HepG2 (cell line): ENCODE results near the gene MDM4. TPM values are rescaled to one million over a fixed set of nuclear protein-coding genes. Genes with fewer than 3 reads are reported as not detected.
A peak's percentile ranks its signal among the peaks of the same experiment; 100 is the strongest.

Experiments used
- E2F1 ChIP-seq: sonication (generic); formaldehyde crosslinking; IDR thresholded peaks from 2 replicates; pipeline ENCODE4 v1.5.0; 2020; ENCODE audit warnings: missing genetic modification reagents
- ERF ChIP-seq: IDR thresholded peaks from 2 replicates; pipeline ENCODE4 v1.6.1; 2018; ENCODE audit warnings: missing biosample characterization, missing genetic modification reagents
- JARID2 ChIP-seq: sonication (generic); formaldehyde crosslinking; IDR thresholded peaks from 2 replicates; pipeline ENCODE4 v1.8.1; 2023; ENCODE audit warnings: missing genetic modification reagents, inconsistent platforms; ENCODE audit not compliant: insufficient replicate concordance
- MEF2D ChIP-seq: sonication (generic); formaldehyde crosslinking; IDR thresholded peaks from 2 replicates; pipeline ENCODE4 v1.5.1; 2020; ENCODE audit warnings: mild to moderate bottlenecking, missing genetic modification reagents
- PHF21A ChIP-seq: sonication (generic); formaldehyde crosslinking; IDR thresholded peaks from 2 replicates; pipeline ENCODE4 v1.5.0; 2020; ENCODE audit warnings: mild to moderate bottlenecking, missing genetic modification reagents
- REST ChIP-seq, 2 experiments: IDR thresholded peaks; 2 replicates each; pipeline ENCODE4 v1.6.1; 2011 to 2012; ENCODE audit warnings: low read length in 2 of 2, borderline replicate concordance in 1 of 2, low read depth in 1 of 2, mild to moderate bottlenecking in 1 of 2, moderate library complexity in 1 of 2
- SALL2 ChIP-seq: sonication (generic); formaldehyde crosslinking; IDR thresholded peaks from 2 replicates; pipeline ENCODE4 v1.8.1; 2023; ENCODE audit warnings: mild to moderate bottlenecking, missing genetic modification reagents, inconsistent platforms
- SKI ChIP-seq: fragments of 450-650 bp; IDR thresholded peaks from one replicate; pipeline ENCODE4 v1.6.1; 2018; ENCODE audit warnings: mild to moderate bottlenecking; ENCODE audit not compliant: partially characterized antibody
- SOX6 ChIP-seq, 2 experiments: fragments of 450-650 bp in 1 of 2; sonication (generic) in 1 of 2; formaldehyde crosslinking in 1 of 2; IDR thresholded peaks; 2 replicates each; pipeline versions ENCODE4 v1.4.0 to v1.6.1; 2017 to 2020; ENCODE audit warnings: antibody characterized with exemption in 1 of 2, mild to moderate bottlenecking in 1 of 2, missing genetic modification reagents in 1 of 2
- TCF12 ChIP-seq, 2 experiments: fragments of 450-650 bp in 1 of 2; sonication (generic) in 1 of 2; formaldehyde crosslinking in 1 of 2; IDR thresholded peaks; 2 replicates each; pipeline versions ENCODE4 v1.6.1 to v1.8.0; 2017 to 2022; ENCODE audit warnings: antibody characterized with exemption in 1 of 2, mild to moderate bottlenecking in 1 of 2, missing genetic modification reagents in 1 of 2, moderate library complexity in 1 of 2
- TIGD3 ChIP-seq: sonication (generic); formaldehyde crosslinking; IDR thresholded peaks from 2 replicates; pipeline ENCODE4 v1.5.1; 2020; ENCODE audit warnings: mild to moderate bottlenecking, missing genetic modification reagents, borderline replicate concordance
- XRCC5 ChIP-seq: fragments of 200-400 bp; formaldehyde crosslinking; optimal IDR thresholded peaks from 2 replicates; pipeline ENCODE3; 2017; ENCODE audit warnings: mild to moderate bottlenecking, low read length
- ZFX ChIP-seq: sonication (generic); formaldehyde crosslinking; IDR thresholded peaks from 2 replicates; pipeline ENCODE4 v1.4.0; 2020; ENCODE audit warnings: mild to moderate bottlenecking, low read depth, missing genetic modification reagents, moderate library complexity
- ZNF138 ChIP-seq: sonication (generic); formaldehyde crosslinking; IDR thresholded peaks from 2 replicates; pipeline ENCODE4 v1.5.0; 2020; ENCODE audit warnings: mild to moderate bottlenecking, low read depth, missing genetic modification reagents
- ZNF556 ChIP-seq: sonication (generic); formaldehyde crosslinking; IDR thresholded peaks from 2 replicates; pipeline ENCODE4 v1.4.0; 2020; ENCODE audit warnings: mild to moderate bottlenecking, missing genetic modification reagents, borderline replicate concordance
- ZNF569 ChIP-seq: sonication (generic); formaldehyde crosslinking; IDR thresholded peaks from 2 replicates; pipeline ENCODE4 v1.5.0; 2020; ENCODE audit warnings: mild to moderate bottlenecking, missing genetic modification reagents, moderate library complexity, borderline replicate concordance
- ZNF605 ChIP-seq: sonication (generic); formaldehyde crosslinking; IDR thresholded peaks from 2 replicates; pipeline ENCODE4 v1.8.0; 2022; ENCODE audit warnings: mild to moderate bottlenecking, missing genetic modification reagents
- ZNF749 ChIP-seq: sonication (generic); formaldehyde crosslinking; IDR thresholded peaks from 2 replicates; pipeline ENCODE4 v1.8.0; 2022; ENCODE audit warnings: mild to moderate bottlenecking, missing genetic modification reagents, moderate library complexity, borderline replicate concordance
- ZNF780A ChIP-seq: sonication (generic); formaldehyde crosslinking; IDR thresholded peaks from 2 replicates; pipeline ENCODE4 v1.8.0; 2022; ENCODE audit warnings: mild to moderate bottlenecking, missing genetic modification reagents, moderate library complexity
- polyA plus RNA-seq, 8 experiments: library from polyadenylated mRNA; depleted of rRNA in 3 of 8; stranded (reverse) in 7 of 8; unstranded in 1 of 8; fragments of >200 nt; fragmentation: Illumina TruSeq in 4 of 8; extraction: Trizol in 4 of 8; gene quantifications; 2 replicates each; pipeline versions ENCODE4 v1.2.1 to v1.2.3, GENCODE V29; 2011 to 2016; ENCODE audit warnings: low read depth in 4 of 8, missing spikeins in 1 of 8, mixed read lengths in 1 of 8; ENCODE audit not compliant: insufficient read depth in 1 of 8
- total RNA-seq, 5 experiments: library from RNA; depleted of rRNA; stranded (reverse); fragments of >200 nt; fragmentation: Illumina TruSeq; extraction: Trizol; gene quantifications; 2 replicates each; pipeline ENCODE4 v1.2.3, GENCODE V29; 2016; ENCODE audit warnings: low read depth in 1 of 5
- TF ChIP-seq, protein P1 (sequence below): IDR thresholded peaks from 2 replicates; pipeline ENCODE4 v1.6.1; 2016; ENCODE audit warnings: mild to moderate bottlenecking

The MDM4 gene
- total and polyA plus RNA-seq, 2 of the 13 experiments (the other 11 are each of a cell fraction or from before 2014, with no cell fraction given) = 14.9 to 19.0 TPM

- TF ChIP-seq ZNF749 (CRISPR knock-in tag) (no peak), SALL2 (0 out of 2 replicates have a peak, but pooled peaks have one; percentile 7), JARID2 (CRISPR knock-in tag) (no peak), ZNF605 (CRISPR knock-in tag) (0 out of 2 replicates have a peak, but pooled peaks have one; percentile 7), E2F1 (CRISPR knock-in tag) (0 out of 2 replicates have a peak, but pooled peaks have one; percentile 61), ERF (CRISPR knock-in tag) (peak; percentile 45; the same call in 1 of the 2 replicates), TIGD3 (CRISPR knock-in tag) (no peak), TCF12 (IDR thresholded peaks at IDR 0.05) (no peak), TCF12 (CRISPR knock-in tag; IDR thresholded peaks at IDR 0.05) (0 out of 2 replicates have a peak, but pooled peaks have one; percentile 37), REST (IDR thresholded peaks at IDR 0.05; ENCODE audit: borderline replicate concordance in 1 of 2, low read depth in 1 of 2, low read length in 2 of 2) (0 out of 4 replicates have a peak, but pooled peaks of 1 of the 2 experiments have one; percentile 36), MEF2D (CRISPR knock-in tag) (no peak), PHF21A (peak; percentile 48; the same call in 1 of the 2 replicates), ZNF780A (CRISPR knock-in tag) (no peak), SKI (peak; percentile 49), ZNF138 (CRISPR knock-in tag) (no peak), XRCC5 (peak; percentile 68), ZFX (CRISPR knock-in tag) (0 out of 2 replicates have a peak, but pooled peaks have one; percentile 15), ZNF556 (CRISPR knock-in tag) (no peak), SOX6 (IDR thresholded peaks at IDR 0.05) (no peak), SOX6 (CRISPR knock-in tag; IDR thresholded peaks at IDR 0.05) (0 out of 2 replicates have a peak, but pooled peaks have one; percentile 22), ZNF569 (CRISPR knock-in tag) (no peak)
- TF ChIP-seq, protein P1, sequence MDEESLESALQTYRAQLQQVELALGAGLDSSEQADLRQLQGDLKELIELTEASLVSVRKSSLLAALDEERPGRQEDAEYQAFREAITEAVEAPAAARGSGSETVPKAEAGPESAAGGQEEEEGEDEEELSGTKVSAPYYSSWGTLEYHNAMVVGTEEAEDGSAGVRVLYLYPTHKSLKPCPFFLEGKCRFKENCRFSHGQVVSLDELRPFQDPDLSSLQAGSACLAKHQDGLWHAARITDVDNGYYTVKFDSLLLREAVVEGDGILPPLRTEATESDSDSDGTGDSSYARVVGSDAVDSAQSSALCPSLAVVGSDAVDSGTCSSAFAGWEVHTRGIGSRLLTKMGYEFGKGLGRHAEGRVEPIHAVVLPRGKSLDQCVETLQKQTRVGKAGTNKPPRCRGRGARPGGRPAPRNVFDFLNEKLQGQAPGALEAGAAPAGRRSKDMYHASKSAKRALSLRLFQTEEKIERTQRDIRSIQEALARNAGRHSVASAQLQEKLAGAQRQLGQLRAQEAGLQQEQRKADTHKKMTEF (CRISPR knock-in tag) = peak; percentile 27
Measured at GRCh38 chr1:204506201-204506968, 9.8 kb upstream of the MDM4 start (continued).
